Activated T-helper 1 cell treated with anti-CD3 and anti-CD28 coated beads, Interleukin-12 subunit alpha, Interleukin-12 subunit beta, Interleukin-2, Interleukin-4 antibody, amounts not matched to agents 30 ng/mL and 10 ng/mL and 1 ng/mL, durations not matched to agents 14 hours and 24 hours and 36 hours (primary cell): Measurements from ENCODE around the gene PYGM. TPM values are rescaled to one million over a fixed set of nuclear protein-coding genes. Genes with fewer than 3 reads are reported as not detected.

Experiments
- DNase-seq: peaks from one replicate; pipeline ENCODE4 v3.0.0; 2021; ENCODE audit warnings: low spot score
- H3K27ac Mint-ChIP-seq: one replicate; pipeline ENCODE4 v1.8.0; 2021; ENCODE audit warnings: mild to moderate bottlenecking, mixed read lengths
- H3K27me3 Mint-ChIP-seq: one replicate; pipeline ENCODE4 v1.8.0; 2022; ENCODE audit warnings: mild to moderate bottlenecking, moderate library complexity, mixed read lengths; ENCODE audit not compliant: insufficient read depth
- H3K36me3 Mint-ChIP-seq: one replicate; pipeline ENCODE4 v1.8.0; 2021; ENCODE audit warnings: low read depth, mixed read lengths
- H3K4me1 Mint-ChIP-seq: one replicate; pipeline ENCODE4 v1.8.0; 2021; ENCODE audit warnings: low read depth, mixed read lengths
- H3K4me3 Mint-ChIP-seq: one replicate; pipeline ENCODE4 v1.8.0; 2021; ENCODE audit warnings: mild to moderate bottlenecking, moderate library complexity, mixed read lengths
- H3K9me3 Mint-ChIP-seq: one replicate; pipeline ENCODE4 v1.8.0; 2021; ENCODE audit warnings: mixed read lengths
- intact Hi-C: fragments of 100-400 bp; cut with micrococcal nuclease; formaldehyde crosslinking; loops from one replicate; pipeline ENCODE4 v1.15.1; 2024
- total RNA-seq: library from RNA; stranded (reverse); gene quantifications from 2 replicates; pipeline ENCODE4 v1.2.3, GENCODE V29; 2022

Gene PYGM
- total RNA-seq, 1 donor from 2014 or later: 2.7 TPM

DNA sequence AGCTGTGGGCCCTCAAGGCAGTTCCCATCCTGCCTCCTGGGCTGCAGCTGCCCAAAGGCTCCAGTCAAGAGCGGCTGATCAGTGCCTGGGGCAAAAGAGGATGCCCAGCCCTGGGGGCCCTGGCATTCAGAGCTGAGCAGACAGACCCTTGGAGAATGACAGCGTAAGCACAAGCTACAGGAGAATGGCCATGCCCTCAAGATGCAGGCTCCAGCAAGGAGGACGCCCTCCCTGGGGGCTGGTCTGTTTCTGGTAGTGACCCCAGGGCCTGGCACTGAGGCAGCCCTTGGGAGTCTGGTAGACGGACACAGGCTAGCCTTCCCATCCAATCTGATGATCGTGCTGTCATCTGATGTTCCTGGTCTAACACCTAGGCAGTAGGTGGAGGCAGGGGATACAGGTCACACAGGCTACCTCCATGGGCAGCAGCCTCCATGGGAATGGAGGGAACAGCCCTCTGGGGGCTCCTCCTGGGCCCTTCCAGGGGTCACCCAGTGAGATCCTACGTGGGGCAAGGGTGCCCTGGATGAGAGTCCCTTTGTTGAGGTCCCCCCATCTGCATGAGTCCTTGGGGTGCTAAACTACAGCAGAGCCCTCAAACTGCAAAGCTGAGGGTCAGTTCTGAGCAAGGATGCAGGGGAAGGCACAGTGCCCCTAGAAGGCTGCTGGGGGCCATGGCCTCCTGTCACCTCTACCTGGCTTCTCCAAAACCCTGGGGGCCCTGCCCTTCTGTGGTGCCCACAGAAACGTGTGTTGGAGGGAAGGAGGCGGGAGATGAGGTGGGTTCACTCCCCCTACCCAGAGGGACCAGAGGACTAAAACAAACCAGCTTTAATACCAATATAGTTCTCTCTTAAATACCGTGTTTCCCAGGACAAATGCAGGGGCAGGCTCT, 28.8 kb upstream of the PYGM start:
- H3K9me3 Mint-ChIP-seq: no peaks in the 10 kb centered on the region
- H3K36me3 Mint-ChIP-seq: peaks cover 4% of the 10 kb centered on the region
- H3K4me3 Mint-ChIP-seq: no peak overlapping the region
- peaks cover 2% of the 10 kb centered on the region for H3K4me1 Mint-ChIP-seq
- H3K27me3 Mint-ChIP-seq: no peaks in the 10 kb centered on the region
- intact Hi-C loops: no loop called here
- H3K27ac Mint-ChIP-seq: no peak overlapping the region
- no peak for DNase-seq

- no peaks in the 10 kb centered on the region for H3K27me3 Mint-ChIP-seq
- H3K9me3 Mint-ChIP-seq: no peaks in the 10 kb centered on the region
- peak; percentile 36 for DNase-seq
- H3K4me3 Mint-ChIP-seq: no peak overlapping the region
- peaks cover 4% of the 10 kb centered on the region for H3K36me3 Mint-ChIP-seq
- H3K27ac Mint-ChIP-seq: no peak overlapping the region
- intact Hi-C loops: loop anchor here (2.0 kb wide), 1 partner anchor 59 kb away; no protein-coding TSS in a partner anchor
- H3K4me1 Mint-ChIP-seq: no peaks in the 10 kb centered on the region
Observed at GRCh38 chr11:64787526-64788320, 27.9 kb upstream of the PYGM start.

- intact Hi-C loops: loop anchor here (2.0 kb wide), 1 partner anchor 60 kb away; no protein-coding TSS in a partner anchor
- H3K27ac Mint-ChIP-seq: no peak overlapping the region
- no peaks in the 10 kb centered on the region for H3K9me3 Mint-ChIP-seq
- no peaks in the 10 kb centered on the region for H3K27me3 Mint-ChIP-seq
- H3K4me3 Mint-ChIP-seq: no peak overlapping the region
- H3K36me3 Mint-ChIP-seq: peaks cover 4% of the 10 kb centered on the region
- DNase-seq: no peak
- H3K4me1 Mint-ChIP-seq: no peaks in the 10 kb centered on the region
Observed at GRCh38 chr11:64786308-64786707, 26.5 kb upstream of the PYGM start.

GRCh38 chr11:64784813-64785581, 25.2 kb upstream of the PYGM start:
- DNase-seq: no peak
- Mint-ChIP-seq H3K4me1 (peaks cover 9% of the 10 kb centered on the region), H3K27ac (no peak overlapping the region), H3K9me3 (no peaks in the 10 kb centered on the region), H3K36me3 (peaks cover 4% of the 10 kb centered on the region), H3K27me3 (no peaks in the 10 kb centered on the region), H3K4me3 (no peak overlapping the region)
- intact Hi-C loops: no loop called here

- H3K9me3 Mint-ChIP-seq: no peaks in the 10 kb centered on the region
- H3K27me3 Mint-ChIP-seq: peaks cover 2% of the 10 kb centered on the region
- peaks cover 36% of the 10 kb centered on the region for H3K36me3 Mint-ChIP-seq
- H3K4me1 Mint-ChIP-seq: peaks cover 57% of the 10 kb centered on the region
- intact Hi-C loops: loop anchor here (1.0 to 5.0 kb wide), 14 partner anchors 25 to 1080 kb away; partner anchors contain the start of genes ATG2A, CFL1, EHD1 and FAU
- DNase-seq: peak; percentile 99
- peak within 1 kb of the TSS; percentile 87 for H3K4me3 Mint-ChIP-seq
- H3K27ac Mint-ChIP-seq: peak within 1 kb of the TSS; percentile 97
Observed at GRCh38 chr11:64778473-64779298, 18.9 kb upstream of the PYGM start, which contains the start of gene SF1. SF1 (minus strand) TSS chr11:64778542; CDS start chr11:64778392, 150 bp downstream.

DNA sequence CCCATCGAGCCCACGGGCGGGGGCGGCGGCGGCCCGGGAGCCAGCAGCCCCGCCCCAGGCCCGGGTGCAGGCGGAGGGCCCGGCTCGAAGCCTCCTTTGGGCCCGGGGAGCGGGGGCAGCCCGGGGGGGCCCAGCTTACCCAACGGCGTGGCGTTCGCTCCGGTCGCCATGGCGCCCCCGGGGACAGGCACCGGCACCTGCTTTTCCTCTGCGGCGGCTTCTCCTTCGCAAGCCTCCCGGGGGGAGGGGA, 18.4 kb upstream of the PYGM start:
- Mint-ChIP-seq H3K27ac (peak overlapping the region; percentile 97), H3K4me3 (peak overlapping the region; percentile 87), H3K36me3 (peaks cover 41% of the 10 kb centered on the region), H3K27me3 (peaks cover 2% of the 10 kb centered on the region), H3K4me1 (peaks cover 63% of the 10 kb centered on the region), H3K9me3 (no peaks in the 10 kb centered on the region)
- intact Hi-C loops: loop anchor here (1.0 to 5.0 kb wide), 12 partner anchors 25 to 1081 kb away; partner anchors contain the start of genes CFL1, EHD1, FAU and MAP4K2
- DNase-seq: no peak

- Mint-ChIP-seq H3K4me3 (peak overlapping the region; percentile 87), H3K27me3 (peaks cover 2% of the 10 kb centered on the region), H3K27ac (peak overlapping the region; percentile 54), H3K9me3 (no peaks in the 10 kb centered on the region), H3K4me1 (peaks cover 68% of the 10 kb centered on the region), H3K36me3 (peaks cover 46% of the 10 kb centered on the region)
- peak; percentile 78 for DNase-seq
- intact Hi-C loops: loop anchor here (1.0 to 5.0 kb wide), 16 partner anchors 10 to 1081 kb away; partner anchors contain the start of genes CFL1, EHD1, FAU and MAP3K11
Observed at GRCh38 chr11:64777449-64778222, 17.9 kb upstream of the PYGM start.

- H3K4me1 Mint-ChIP-seq: peaks cover 75% of the 10 kb centered on the region
- H3K27me3 Mint-ChIP-seq: peaks cover 2% of the 10 kb centered on the region
- intact Hi-C loops: loop anchor here (1.0 to 5.0 kb wide), 5 partner anchors 10 to 838 kb away; partner anchors contain the start of genes MAP3K11, PCNX3, SNX15 and ZNHIT2
- H3K9me3 Mint-ChIP-seq: no peaks in the 10 kb centered on the region
- peak overlapping the region; percentile 54 for H3K27ac Mint-ChIP-seq
- H3K4me3 Mint-ChIP-seq: peak overlapping the region; percentile 87
- DNase-seq: no peak
- peaks cover 54% of the 10 kb centered on the region for H3K36me3 Mint-ChIP-seq
Observed at GRCh38 chr11:64776875-64777274, 17.1 kb upstream of the PYGM start.

DNA sequence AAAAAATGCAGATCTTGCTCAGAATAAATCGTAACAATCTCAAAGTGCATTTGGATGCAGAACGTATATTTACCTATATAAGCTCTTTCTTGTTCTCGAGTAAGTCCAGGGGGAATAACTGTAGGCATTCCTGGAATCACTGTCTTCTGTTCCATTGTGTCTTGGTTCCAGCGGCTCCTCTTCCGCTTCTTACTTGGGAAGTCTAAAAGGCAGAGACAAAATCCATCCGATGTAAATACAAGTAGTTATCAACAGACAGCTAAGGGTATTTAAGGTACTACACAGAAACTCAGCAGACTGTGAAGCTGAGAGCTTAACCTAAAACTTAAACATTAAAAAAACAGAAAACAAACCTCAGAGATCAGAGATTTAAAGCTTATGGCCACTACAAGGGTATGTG, 16.7 kb upstream of the PYGM start:
- H3K9me3 Mint-ChIP-seq: no peaks in the 10 kb centered on the region
- no peak for DNase-seq
- H3K36me3 Mint-ChIP-seq: peaks cover 58% of the 10 kb centered on the region
- peaks cover 80% of the 10 kb centered on the region for H3K4me1 Mint-ChIP-seq
- intact Hi-C loops: loop anchor here (2.0 to 5.0 kb wide), 4 partner anchors 14 to 838 kb away; partner anchors contain the start of genes MAP3K11, PCNX3, SNX15 and ZNHIT2
- H3K27ac Mint-ChIP-seq: peak overlapping the region; percentile 67
- H3K4me3 Mint-ChIP-seq: peak overlapping the region; percentile 87
- H3K27me3 Mint-ChIP-seq: peaks cover 2% of the 10 kb centered on the region

GRCh38 chr11:64774144-64774543, 14.4 kb upstream of the PYGM start:
- H3K36me3 Mint-ChIP-seq: peaks cover 76% of the 10 kb centered on the region
- H3K4me3 Mint-ChIP-seq: peak overlapping the region; percentile 19
- intact Hi-C loops: no loop called here

More at GRCh38 chr11:64774144-64774543, 14.4 kb upstream of the PYGM start:
- DNase-seq: no peak
- H3K27ac Mint-ChIP-seq: no peak overlapping the region
- H3K9me3 Mint-ChIP-seq: no peaks in the 10 kb centered on the region
- peaks cover 80% of the 10 kb centered on the region for H3K4me1 Mint-ChIP-seq
- peaks cover 2% of the 10 kb centered on the region for H3K27me3 Mint-ChIP-seq
